Suppressor macrophage treated with lipopolysaccharide for 1 hour (primary cell): ENCODE data around the gene SPAG16.
"Not testable (repeated sequence)": the region's sequence is repeated elsewhere in the genome, so short reads cannot be mapped to it uniquely, and the experiment has no call there.

Source experiments
- DNase-seq, 3 donors: peaks; one replicate each; pipeline ENCODE4 v3.0.0-alpha.2; 2020 to 2022

SPAG16 gene

GRCh38 chr2:213848631-213849030 is 564.4 kb downstream of the SPAG16 start:
- DNase-seq = no peak

GRCh38 chr2:213861638-213862037 is 577.4 kb downstream of the SPAG16 start:
- DNase-seq = no peak

GRCh38 chr2:213862407-213863076 is 578.3 kb downstream of the SPAG16 start:
- DNase-seq = no peak

GRCh38 chr2:213863541-213863940 is 579.3 kb downstream of the SPAG16 start:
- DNase-seq = no peak

GRCh38 chr2:213868526-213868925 is 584.3 kb downstream of the SPAG16 start:
- DNase-seq = no peak

- no peak for DNase-seq
These were observed 601.2 kb downstream of the SPAG16 start for GRCh38 chr2:213885485-213885884.

- no peak for DNase-seq
These were observed 630.2 kb downstream of the SPAG16 start for GRCh38 chr2:213914510-213914909.

GRCh38 chr2:213920014-213920413 is 635.8 kb downstream of the SPAG16 start:
- DNase-seq = no peak

GRCh38 chr2:213923543-213923942 is 639.3 kb downstream of the SPAG16 start:
- DNase-seq = no peak

GRCh38 chr2:213934560-213934959 is 650.3 kb downstream of the SPAG16 start:
- DNase-seq = peak; percentile 49 to 62 (median 50)

GRCh38 chr2:213958086-213958485 is 673.8 kb downstream of the SPAG16 start:
- DNase-seq = no peak

- no peak for DNase-seq
These were observed 675.3 kb downstream of the SPAG16 start for GRCh38 chr2:213959589-213959988.

- DNase-seq = no peak
These were observed 687.3 kb downstream of the SPAG16 start for GRCh38 chr2:213971536-213971935.

- DNase-seq = no peak
These were observed 696.6 kb downstream of the SPAG16 start for GRCh38 chr2:213980883-213981282.

GRCh38 chr2:213989207-213989606 is 704.9 kb downstream of the SPAG16 start:
- DNase-seq = no peak

GRCh38 chr2:213991453-213992108 is 707.3 kb downstream of the SPAG16 start:
- DNase-seq = no peak

- DNase-seq = no peak
These were observed 711.3 kb downstream of the SPAG16 start for GRCh38 chr2:213995400-213996105.

GRCh38 chr2:213998976-213999375 is 714.7 kb downstream of the SPAG16 start:
- DNase-seq = not testable (repeated sequence)

GRCh38 chr2:214004463-214004862 is 720.2 kb downstream of the SPAG16 start:
- no peak for DNase-seq

GRCh38 chr2:214005337-214005736 is 721.1 kb downstream of the SPAG16 start:
- DNase-seq = no peak

GRCh38 chr2:214006601-214007000 is 722.3 kb downstream of the SPAG16 start:
- no peak for DNase-seq

- no peak for DNase-seq
These were observed 727.4 kb downstream of the SPAG16 start for GRCh38 chr2:214011676-214012075.

GRCh38 chr2:214014551-214015220 is 730.4 kb downstream of the SPAG16 start:
- DNase-seq = no peak
